Measurements from ENCODE around the gene P2RX1. TPM values are rescaled to one million over a fixed set of nuclear protein-coding genes. Genes with fewer than 3 reads are reported as not detected.

The P2RX1 gene
- total RNA-seq, 1 experiment from 2014 or later = 0.03 TPM

DNA sequence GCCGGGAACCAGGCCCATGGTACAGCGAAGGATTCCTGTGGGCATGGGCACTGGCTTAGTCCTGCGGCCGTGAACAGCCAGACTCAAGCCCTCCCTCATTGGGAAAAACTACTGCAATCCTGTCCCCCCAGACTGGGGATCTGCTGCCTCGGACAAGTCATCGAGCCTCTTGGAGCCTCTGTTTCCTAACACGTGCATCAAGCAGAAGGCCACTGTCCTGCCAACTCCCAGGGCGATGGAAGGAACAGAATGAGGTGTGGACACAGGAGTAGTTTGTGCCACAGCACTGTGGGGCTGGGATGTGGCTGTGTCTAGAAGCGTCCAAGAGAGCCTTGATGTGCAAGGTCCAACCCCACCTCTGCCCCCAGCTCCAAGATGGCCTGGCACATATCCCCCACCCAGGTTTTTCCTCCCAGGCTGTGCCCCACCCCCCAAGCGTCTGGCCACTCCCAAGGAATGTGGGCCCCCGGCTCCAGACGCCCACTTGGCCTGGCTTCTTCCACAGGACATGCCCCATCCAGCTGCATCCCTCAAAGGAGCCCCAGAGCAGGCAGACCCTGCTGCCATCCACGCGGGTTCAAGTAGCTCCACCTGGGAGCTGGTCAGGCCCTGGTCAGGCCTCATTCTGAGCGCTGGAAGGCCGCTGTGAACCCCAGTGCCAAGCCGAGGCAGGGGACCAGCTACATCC, 26.8 kb downstream of the P2RX1 start:
- DNase-seq (ENCODE audit: low spot score) = no peak

DNA sequence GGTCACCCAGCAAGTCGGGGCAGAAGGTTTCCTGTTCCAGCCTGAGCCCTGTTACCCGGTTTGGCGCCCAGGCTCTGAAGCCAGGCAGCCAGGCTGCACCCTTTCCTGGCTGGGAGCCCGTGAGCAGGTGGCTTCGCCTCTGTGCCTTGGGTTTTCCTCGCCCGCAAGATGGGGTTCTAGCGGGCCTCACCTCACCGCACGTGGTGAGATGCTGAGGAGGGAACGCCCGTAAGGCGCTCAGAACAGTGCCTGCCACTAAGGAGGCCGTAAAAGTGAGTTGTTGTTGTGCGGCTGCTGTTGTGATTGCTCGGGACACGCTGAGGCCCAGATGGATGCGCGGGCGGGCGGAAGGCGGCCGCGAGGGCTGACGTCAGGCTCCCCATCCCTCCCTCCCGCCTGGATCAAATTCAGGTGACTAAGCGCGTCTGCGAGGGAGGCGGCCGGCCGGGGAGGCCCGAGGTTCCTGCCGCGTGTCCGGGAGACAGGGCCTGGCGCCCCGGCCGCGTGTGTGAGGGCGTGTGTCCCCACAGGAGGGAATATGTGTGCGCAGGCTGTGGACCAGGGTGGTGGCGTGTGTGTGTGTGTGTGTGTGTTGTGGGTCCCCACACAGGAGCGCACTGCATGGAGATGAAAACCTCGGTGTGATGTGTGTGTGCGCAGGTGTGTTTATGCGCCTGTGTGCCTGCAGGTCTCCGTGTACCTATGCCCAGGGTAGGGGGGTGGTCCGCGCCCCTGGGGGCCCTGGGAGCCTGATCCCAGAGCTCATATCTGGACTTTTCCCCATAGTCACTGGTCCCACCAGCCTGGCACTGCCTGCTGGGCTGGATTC, 27.7 kb downstream of the P2RX1 start:
- peak; percentile 77 for DNase-seq (ENCODE audit: low spot score)

DNA sequence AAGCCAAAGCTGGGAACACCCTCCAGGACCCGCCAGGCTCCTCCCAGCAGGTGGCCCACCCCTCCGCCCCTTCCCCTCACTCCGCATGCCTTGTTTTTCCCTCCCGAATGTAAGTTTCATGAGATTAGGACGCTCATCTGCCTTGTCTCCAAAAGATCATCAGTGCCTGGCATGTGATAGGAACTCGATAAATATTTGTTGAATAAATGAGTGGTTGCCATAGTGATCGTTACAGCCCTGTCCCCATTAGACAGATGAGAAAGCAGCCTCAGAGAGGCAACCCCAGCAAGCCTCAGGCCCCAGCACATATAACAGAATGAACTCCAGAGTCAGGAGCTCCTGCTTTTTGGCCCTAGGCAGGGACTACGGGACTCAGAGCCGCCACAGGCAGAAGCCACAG, 28.5 kb downstream of the P2RX1 start:
- peak; percentile 46 for DNase-seq (ENCODE audit: low spot score)

DNA sequence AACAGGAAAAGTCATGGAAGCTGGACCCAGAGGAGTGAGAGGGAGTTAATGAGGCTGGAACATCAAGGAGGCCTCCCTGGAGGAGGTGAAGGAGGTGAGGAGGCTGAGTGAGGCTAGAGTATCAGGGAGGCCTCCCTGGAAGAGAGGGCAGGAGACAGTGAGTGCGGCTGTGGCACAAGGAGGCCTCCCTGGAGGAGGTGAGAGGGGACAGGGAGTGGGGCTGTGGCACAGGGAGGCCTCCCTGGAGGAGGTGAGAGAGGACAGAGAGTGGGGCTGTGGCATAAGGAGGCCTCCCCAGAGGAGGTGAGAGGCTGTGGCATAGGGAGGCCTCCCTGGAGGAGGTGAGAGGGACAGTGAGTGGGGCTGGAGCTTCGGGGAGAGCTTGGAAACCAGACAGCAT, 28.9 kb downstream of the P2RX1 start:
- no peak for DNase-seq (ENCODE audit: low spot score)

DNA sequence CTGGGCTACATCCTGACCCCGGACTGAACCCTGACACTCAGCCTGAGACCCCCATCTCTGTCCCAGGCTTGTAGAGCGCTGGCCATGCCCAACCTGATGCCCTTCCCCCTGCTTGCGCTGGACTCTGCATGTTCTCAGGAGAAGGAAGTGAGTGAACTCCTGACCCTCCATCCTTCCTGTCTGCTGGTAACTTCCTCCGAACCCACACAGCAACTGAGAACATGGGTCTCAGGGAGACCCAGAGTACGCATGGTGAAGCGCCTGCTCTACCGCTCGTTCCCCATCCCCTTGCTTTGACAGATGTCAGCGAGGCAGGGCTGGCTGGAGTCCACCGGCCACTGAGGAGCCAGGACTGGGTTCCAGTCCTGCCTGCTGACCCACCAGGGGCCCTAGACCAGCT, 29.5 kb downstream of the P2RX1 start:
- DNase-seq (ENCODE audit: low spot score) = no peak

DNA sequence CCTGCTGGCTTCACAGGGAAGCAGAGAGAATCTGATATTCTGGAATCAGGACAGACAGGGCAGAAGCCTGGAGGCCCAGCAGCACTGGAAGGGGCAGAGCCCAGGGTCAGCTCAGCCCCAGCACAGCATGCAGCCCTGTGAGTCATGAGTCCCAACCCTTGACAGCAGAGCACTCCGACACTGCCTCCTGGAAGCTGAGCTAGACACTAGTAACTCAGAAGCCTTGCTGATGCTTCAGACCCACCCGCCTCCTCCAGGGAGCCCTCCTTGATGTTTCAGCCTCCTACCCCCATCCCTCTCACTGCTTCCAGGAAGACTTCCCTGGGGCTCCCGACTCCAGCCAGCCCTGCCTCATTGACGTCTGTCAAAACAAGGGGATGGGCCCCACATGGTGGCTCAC, 30.3 kb downstream of the P2RX1 start:
- no peak for DNase-seq (ENCODE audit: low spot score)

DNA sequence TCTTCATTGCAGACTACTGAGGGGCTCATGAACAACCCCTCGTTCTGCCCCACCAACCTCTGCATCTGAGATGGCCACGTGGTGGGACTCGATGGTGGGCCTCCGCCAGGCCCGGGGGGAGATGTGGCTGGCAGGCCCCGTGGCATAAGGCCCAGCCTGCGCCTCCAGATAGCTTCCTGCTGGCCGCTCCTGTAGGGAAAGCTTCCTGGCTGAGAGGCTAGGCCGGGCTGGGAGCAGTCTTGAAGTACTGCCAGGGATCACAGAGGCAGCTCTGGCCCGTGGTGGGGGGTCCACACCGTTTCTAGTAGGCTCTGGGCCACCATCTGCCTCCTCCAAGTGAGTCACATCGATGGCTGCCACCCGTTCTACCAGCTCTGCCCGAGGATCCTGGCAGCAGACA, 31.0 kb downstream of the P2RX1 start:
- DNase-seq (ENCODE audit: low spot score) = no peak

DNA sequence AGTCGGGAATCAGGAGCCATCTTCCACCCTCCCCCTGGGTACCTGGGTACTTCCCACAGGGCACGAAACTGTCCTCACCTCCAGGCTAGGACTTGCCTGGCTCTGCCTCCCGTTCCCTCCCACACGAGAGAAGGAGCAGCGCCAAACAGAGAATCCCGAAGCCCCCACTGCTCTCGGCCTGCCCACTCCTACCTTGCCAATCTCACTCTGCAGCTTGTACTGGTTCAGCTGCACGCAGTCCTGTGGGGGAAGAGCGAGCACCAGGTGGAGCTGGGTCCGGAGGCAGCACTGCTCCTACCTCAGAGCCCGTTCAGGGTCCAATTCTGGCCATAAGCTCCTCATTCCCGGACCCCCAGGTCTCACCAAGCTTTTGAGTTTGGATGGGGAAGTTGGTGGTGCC, 32.1 kb downstream of the P2RX1 start:
- DNase-seq (ENCODE audit: low spot score) = no peak

DNA sequence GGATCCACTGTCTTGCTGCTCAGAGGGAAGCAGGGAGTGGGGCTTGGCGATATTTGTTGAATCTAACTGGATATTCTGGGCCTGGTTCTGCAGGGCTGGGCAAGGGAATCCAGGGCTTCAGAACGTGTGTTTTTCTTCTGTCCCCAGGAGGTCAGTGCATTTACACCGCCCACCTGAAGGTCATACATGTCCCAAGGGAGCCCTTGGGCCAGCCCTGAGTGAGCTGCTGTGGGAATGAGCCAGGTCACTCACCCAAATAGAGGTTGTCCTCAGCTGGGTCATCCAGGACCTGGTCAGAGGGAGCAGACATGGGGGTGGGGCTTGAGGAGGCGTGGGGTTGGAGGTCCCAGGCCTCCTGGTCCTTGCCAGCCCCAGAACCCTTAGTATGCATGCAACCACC, 34.0 kb downstream of the P2RX1 start:
- no peak for DNase-seq (ENCODE audit: low spot score)

DNA sequence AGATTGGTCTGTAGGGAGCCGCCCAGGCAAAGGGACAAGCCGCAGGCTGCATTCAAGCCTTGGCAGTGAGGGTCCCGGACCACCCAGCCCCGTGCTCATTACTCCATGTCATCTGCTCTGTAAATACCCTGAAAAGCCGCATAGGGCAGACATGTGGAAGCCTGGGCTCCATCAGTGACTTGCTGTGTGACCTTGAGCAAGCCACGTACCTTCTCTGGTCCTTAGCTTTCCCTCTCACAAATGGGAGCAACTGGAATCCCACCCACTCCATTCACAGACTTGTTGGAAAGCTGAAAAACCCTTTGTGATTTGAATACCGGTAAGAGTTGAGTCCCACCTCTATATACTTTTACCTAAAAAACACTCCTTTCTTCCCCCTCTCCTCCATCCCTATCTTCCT, 35.3 kb downstream of the P2RX1 start:
- no peak for DNase-seq (ENCODE audit: low spot score)

DNA sequence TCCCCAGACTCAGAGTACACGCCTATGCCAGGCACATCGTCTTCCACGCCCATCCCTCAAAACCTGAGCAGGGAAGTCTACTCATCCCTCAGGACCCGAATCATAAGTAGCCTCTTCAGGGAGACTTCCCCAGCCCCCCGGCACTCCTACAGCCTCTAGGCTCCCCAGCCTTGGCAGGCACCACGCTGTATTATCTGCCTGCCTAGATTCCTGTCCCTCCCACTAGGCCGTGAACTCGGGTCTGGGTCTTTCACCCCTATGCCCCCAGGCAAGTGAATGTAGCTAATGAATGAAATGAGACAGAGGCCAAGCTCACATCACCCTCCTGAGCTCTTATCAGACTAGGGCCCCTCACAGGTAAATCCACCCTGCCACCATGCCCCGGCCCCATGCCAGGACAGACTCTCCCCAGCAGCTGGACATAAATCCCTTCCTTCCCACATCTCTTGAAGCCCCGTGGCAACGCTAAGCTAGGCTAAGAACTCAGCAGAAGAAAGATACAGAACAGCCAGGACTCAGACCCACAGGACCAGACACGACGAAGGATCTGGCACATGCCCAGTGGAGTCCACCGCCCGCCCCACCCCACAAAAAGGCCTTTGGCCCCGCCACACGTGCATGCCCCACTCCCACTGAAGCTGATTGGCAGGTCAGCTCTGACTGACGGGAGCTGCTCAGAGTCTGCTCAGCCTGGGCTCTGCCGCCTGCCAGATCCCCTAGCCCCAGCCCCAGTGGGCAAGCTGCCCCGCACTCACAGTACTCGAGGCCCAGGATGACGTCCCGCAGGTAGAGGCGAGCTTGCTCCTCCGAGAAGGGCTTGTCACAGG, 36.5 kb downstream of the P2RX1 start:
- DNase-seq (ENCODE audit: low spot score) = no peak

DNA sequence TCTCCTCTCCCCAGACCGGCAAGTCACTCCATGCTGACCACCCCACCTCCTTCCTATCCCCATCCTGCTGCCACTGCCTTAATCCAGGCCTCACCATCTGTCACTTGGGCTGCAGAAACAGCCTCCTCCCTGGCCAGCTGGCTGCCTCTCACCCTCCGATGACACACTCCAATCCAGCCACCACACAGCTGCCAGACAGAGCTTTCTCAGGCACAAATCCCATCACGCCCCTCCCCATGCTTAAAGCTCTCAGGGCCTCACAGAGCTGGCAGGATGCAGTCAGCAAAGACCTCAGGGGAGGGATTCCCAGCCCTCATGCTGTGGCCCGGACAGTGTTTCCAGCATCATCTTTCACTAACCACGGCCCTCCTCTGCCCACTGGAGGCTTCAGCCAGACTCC, 37.1 kb downstream of the P2RX1 start:
- DNase-seq (ENCODE audit: low spot score) = no peak

DNA sequence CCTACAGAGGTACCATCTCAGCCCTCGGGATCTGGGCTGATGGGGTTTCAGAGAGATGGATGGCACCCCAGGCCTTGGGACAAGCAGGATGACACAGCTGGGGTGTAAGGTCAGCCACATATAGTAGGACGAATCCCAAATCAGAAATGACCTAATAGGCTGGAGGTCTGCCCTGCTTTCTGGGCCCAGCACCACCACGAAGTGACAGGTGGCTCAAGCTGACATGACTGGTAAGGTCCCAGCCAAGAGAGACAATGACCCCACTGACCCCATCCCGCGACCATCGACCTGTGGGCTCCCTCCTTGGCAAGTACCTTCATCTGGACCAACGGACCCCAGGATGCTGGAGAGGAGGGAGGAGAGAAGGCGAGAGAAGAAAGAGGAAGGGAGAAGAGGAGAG, 39.0 kb downstream of the P2RX1 start:
- DNase-seq (ENCODE audit: low spot score) = no peak

DNA sequence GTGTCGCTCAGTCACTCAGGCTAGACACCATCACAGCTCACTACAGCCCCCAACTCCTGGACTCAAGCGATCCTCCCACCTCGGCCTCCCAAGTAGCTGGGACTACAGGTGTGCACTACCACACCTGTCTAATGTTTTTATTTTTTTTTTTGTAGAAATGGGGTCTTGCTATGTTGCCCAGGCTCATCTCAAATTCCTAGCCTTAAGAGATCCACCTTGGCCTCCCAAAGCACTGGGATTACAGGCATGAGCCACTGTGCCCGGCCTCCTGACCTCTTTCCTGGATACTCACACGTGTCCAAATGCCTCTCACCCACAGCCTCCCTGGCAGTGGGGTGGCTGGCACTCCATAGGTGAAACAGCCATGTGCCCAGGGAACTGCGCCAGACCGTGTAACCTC, 40.9 kb downstream of the P2RX1 start:
- no peak for DNase-seq (ENCODE audit: low spot score)

DNA sequence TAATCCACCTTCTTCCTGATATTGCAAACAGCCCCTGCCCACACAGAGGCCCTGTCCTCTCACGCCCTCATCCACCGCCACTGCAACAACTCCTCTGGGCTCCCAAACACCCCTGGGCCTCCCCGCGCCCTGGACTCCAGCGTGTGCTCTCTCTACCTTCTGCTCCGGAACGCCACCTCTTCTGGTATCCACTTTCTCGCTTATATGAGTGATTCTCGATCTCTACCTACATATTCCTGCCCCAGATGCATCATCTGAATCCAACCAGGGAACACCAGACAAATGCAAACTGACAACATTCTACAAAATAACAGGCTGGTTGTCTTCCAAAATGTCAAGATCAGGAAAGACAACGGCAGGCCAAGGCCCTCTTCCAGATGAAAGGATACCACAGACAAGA, 42.4 kb downstream of the P2RX1 start:
- DNase-seq (ENCODE audit: low spot score) = no peak

DNA sequence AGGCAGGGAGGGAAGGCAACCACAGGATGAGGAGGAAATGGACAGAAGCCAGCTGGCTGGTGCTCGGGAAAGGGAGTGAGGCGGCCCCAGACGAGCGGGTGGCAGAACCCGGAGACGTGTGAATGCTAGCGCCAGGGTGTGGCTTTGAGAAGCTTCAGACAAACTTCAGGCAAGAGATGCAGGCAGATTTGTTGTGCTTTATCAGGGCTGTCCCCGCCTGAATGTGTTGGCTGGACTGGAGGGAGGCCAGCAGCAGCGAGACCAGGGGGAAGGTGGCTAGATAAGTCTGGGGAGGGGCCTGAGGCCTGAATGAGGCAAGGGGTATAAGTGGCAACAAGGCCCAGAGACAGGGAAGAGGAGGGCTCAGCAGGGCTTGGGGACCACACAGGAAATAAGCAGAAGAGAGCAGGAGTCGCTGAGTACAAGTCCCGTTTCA, 45.4 kb downstream of the P2RX1 start:
- DNase-seq (ENCODE audit: low spot score) = no peak

DNA sequence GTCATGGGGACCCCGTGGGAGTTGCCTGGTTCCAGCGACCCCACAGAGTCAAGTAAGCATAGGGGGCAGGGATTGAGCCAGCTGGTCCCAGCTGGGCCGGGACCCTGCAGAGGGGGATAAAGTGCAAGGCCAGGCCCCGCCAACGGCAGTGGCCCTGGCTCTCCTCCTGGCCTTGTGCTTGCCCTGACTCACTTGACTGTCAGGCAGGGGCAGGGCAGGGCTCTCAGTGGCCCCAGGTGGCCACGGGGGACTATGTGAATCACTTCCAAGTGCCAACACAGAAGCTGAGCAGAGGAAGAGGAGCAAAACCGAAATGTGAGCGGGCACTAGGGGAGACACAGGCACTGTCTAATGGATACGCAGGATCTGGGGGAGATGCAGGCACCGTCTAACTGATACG, 48.7 kb downstream of the P2RX1 start:
- no peak for DNase-seq (ENCODE audit: low spot score)

DNA sequence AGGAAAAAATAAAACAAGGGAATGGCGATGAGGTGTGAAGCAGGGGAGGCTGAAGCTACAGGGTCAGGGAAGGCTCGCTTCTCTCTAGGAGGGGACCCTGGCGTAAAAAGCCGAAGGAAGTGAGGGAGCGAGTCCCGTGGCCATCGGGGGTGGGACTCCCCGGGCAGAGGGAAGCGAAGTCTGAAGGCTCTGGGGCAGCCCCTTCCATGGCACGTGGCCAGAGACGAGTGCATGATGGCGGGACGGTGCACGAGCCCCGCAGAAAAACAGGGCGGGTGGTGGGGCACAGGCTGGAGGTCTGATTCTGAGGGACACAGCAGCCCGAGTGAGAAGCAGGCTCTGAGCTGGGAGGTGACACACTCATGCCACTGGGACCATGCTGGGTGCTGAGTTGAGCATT, 49.2 kb downstream of the P2RX1 start:
- DNase-seq (ENCODE audit: low spot score) = no peak

DNA sequence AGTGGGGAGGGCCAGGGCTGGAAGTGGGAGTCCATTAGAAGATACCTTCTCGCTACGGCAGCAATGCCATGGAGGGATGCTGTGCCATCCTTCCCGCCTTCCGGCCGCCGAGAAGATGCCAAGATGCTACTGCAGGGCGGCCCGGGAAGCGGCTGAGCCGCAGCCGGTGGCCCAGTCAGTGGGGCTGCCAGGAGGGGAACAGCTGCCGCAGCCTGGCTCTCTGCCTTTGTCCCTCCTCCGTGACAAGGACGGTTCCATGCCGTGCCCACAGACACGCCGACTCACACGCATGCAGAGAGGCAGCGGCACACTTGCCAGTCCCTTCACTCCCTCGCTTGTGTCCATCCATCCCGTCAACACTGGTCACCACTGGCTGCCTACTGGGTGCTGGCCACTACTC, 50.0 kb downstream of the P2RX1 start:
- DNase-seq (ENCODE audit: low spot score) = no peak

DNA sequence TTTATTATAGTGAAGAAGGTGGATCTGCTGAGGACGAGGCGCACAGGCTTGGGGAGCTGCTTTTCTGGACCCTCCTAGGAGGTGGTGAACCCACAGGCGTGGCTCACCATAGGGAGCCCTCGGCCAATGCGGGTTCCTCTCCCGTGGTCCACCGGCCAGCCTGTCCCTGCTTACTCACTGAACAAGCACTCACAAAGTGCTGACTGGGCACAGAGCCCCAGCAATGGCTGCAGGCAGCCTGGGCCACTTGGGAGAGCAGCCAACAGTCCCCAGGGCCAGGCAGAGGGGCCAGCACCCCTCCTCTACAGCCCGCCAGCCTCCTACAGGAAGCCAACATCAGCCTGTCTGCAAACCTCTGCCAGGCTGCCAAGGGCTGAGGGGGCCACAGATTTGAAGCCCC, 51.1 kb downstream of the P2RX1 start:
- DNase-seq (ENCODE audit: low spot score) = no peak

DNA sequence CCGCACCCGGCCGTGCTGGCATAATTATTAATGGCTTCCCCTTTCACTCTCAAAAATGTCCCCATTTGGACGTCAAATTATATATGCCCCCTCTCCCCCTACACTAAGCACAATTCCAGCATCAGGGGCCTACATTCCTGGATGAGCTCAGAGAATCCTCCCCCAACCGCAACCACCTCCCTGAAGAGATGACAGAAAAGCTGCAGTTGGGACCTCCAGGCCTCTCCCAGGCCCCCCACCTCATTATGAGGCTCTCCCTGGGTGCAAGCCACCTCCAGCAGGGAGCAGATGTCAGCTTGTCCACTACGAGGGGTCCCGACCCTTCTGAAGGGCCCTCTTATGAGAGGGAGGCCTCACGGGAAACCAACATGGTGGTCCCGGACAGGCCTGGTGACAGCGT, 51.7 kb downstream of the P2RX1 start:
- DNase-seq (ENCODE audit: low spot score) = no peak
